ENCODE data around the gene DAB1. TPM values are rescaled to one million over a fixed set of nuclear protein-coding genes. Genes with fewer than 3 reads are reported as not detected.

The DAB1 gene
- total and polyA plus RNA-seq, 5 donors from 2014 or later = 0.87 to 5.1 (median 4.0) TPM

DNA sequence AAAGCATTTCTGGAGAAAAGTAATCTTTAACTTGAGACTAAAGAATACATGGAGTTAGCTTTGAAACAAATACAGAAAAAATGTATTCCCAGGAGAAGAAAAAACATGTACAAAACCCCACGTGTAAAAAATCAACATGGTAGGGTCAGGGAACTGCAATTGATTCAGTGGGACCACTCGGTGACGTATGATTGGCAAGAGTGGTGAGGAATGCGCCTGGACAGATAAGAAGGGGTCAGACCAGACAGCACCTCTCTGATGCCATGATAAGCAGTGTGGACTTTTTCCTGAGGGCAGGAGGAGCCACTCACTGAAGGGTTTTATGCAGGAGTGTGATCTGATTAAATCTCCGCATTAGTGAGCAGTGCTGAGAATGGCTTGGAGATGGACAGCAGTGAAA, 142.5 kb downstream of the DAB1 start:
- Mint-ChIP-seq H3K4me1 (no peaks in the 10 kb centered on the region), H3K9me3 (no peaks in the 10 kb centered on the region), H3K36me3 (no peaks in the 10 kb centered on the region), H3K27ac (no peak overlapping the region), H3K27me3 (no peaks in the 10 kb centered on the region), H3K4me3 (no peak overlapping the region)
- ATAC-seq (ENCODE audit: low read depth in 2 of 2) (no peak), DNase-seq (no peak)
- H3K9me3 ChIP-seq (ENCODE audit: control insufficient read depth in 2 of 2, low read length in 2 of 2) = no peaks in the 10 kb centered on the region
- H3K27me3 ChIP-seq (ENCODE audit: control insufficient read depth, insufficient read depth, low read length) = no peaks in the 10 kb centered on the region
- H3K4me1 ChIP-seq (ENCODE audit: control insufficient read depth, insufficient read depth, low read length, poor library complexity, severe bottlenecking) = no peaks in the 10 kb centered on the region
- no peak overlapping the region for H3K27ac ChIP-seq (ENCODE audit: insufficient read depth, low read length, poor library complexity, severe bottlenecking)
- no peaks in the 10 kb centered on the region for H3K36me3 ChIP-seq (ENCODE audit: control insufficient read depth, insufficient read depth, low read length)
- no peak overlapping the region for H3K4me3 ChIP-seq (ENCODE audit: low read depth, low read length)

GRCh38 chr1:57279909-57280666, 143.8 kb downstream of the DAB1 start:
- H3K4me3 Mint-ChIP-seq = no peak overlapping the region
- no peak overlapping the region for H3K27ac Mint-ChIP-seq
- no peaks in the 10 kb centered on the region for H3K4me1 Mint-ChIP-seq
- no peaks in the 10 kb centered on the region for H3K9me3 Mint-ChIP-seq
- Histone ChIP-seq H3K4me3 (ENCODE audit: low read depth, low read length) (no peak overlapping the region), H3K9me3 (ENCODE audit: control insufficient read depth in 2 of 2, low read length in 2 of 2) (no peaks in the 10 kb centered on the region), H3K36me3 (ENCODE audit: control insufficient read depth, insufficient read depth, low read length) (no peaks in the 10 kb centered on the region), H3K4me1 (ENCODE audit: control insufficient read depth, insufficient read depth, low read length, poor library complexity, severe bottlenecking) (no peaks in the 10 kb centered on the region), H3K27ac (ENCODE audit: insufficient read depth, low read length, poor library complexity, severe bottlenecking) (no peak overlapping the region), H3K27me3 (ENCODE audit: control insufficient read depth, insufficient read depth, low read length) (no peaks in the 10 kb centered on the region)
- no peaks in the 10 kb centered on the region for H3K27me3 Mint-ChIP-seq
- H3K36me3 Mint-ChIP-seq = no peaks in the 10 kb centered on the region
- DNase-seq (no peak), ATAC-seq (ENCODE audit: low read depth in 2 of 2) (no peak)

GRCh38 chr1:57278558-57278957, 145.3 kb downstream of the DAB1 start:
- no peak overlapping the region for H3K27ac ChIP-seq (ENCODE audit: insufficient read depth, low read length, poor library complexity, severe bottlenecking)
- H3K27me3 ChIP-seq (ENCODE audit: control insufficient read depth, insufficient read depth, low read length) = no peaks in the 10 kb centered on the region
- H3K9me3 Mint-ChIP-seq = no peaks in the 10 kb centered on the region
- no peaks in the 10 kb centered on the region for H3K4me1 ChIP-seq (ENCODE audit: control insufficient read depth, insufficient read depth, low read length, poor library complexity, severe bottlenecking)
- no peak overlapping the region for H3K4me3 ChIP-seq (ENCODE audit: low read depth, low read length)
- peaks cover 4% of the 10 kb centered on the region for H3K27me3 Mint-ChIP-seq
- no peak overlapping the region for H3K4me3 Mint-ChIP-seq
- no peaks in the 10 kb centered on the region for H3K36me3 Mint-ChIP-seq
- no peak for ATAC-seq (ENCODE audit: low read depth in 2 of 2)
- no peaks in the 10 kb centered on the region for H3K4me1 Mint-ChIP-seq
- H3K36me3 ChIP-seq (ENCODE audit: control insufficient read depth, insufficient read depth, low read length) = no peaks in the 10 kb centered on the region
- H3K9me3 ChIP-seq (ENCODE audit: control insufficient read depth in 2 of 2, low read length in 2 of 2) = no peaks in the 10 kb centered on the region
- no peak for DNase-seq
- H3K27ac Mint-ChIP-seq = no peak overlapping the region

DNA sequence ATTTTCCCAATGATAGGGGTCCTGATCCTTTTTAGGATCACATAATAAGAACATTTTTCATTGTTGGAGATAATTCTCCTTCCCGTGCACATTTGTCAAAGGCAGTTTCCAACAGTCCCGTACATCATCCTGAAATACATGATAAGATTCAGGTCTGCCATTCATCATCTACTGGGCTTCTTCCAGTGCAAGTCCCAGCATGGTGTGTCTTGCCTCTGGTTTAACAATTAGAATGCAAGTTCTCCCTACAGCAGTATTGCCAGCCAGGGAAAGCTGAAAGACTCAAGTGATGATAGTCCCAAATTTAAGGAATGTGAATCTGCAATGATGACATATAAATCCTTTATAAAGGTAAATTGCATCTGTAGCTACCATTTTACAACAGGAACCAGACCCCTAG, 146.2 kb downstream of the DAB1 start:
- ATAC-seq (ENCODE audit: low read depth in 2 of 2) = no peak
- peaks cover 4% of the 10 kb centered on the region for H3K27me3 Mint-ChIP-seq
- H3K27ac Mint-ChIP-seq = no peak overlapping the region
- no peak for DNase-seq
- Histone ChIP-seq H3K36me3 (ENCODE audit: control insufficient read depth, insufficient read depth, low read length) (no peaks in the 10 kb centered on the region), H3K27me3 (ENCODE audit: control insufficient read depth, insufficient read depth, low read length) (no peaks in the 10 kb centered on the region), H3K4me1 (ENCODE audit: control insufficient read depth, insufficient read depth, low read length, poor library complexity, severe bottlenecking) (no peaks in the 10 kb centered on the region), H3K4me3 (ENCODE audit: low read depth, low read length) (no peak overlapping the region), H3K9me3 (ENCODE audit: control insufficient read depth in 2 of 2, low read length in 2 of 2) (no peaks in the 10 kb centered on the region), H3K27ac (ENCODE audit: insufficient read depth, low read length, poor library complexity, severe bottlenecking) (no peak overlapping the region)
- no peak overlapping the region for H3K4me3 Mint-ChIP-seq
- H3K9me3 Mint-ChIP-seq = no peaks in the 10 kb centered on the region
- H3K4me1 Mint-ChIP-seq = no peaks in the 10 kb centered on the region
- H3K36me3 Mint-ChIP-seq = no peaks in the 10 kb centered on the region

DNA sequence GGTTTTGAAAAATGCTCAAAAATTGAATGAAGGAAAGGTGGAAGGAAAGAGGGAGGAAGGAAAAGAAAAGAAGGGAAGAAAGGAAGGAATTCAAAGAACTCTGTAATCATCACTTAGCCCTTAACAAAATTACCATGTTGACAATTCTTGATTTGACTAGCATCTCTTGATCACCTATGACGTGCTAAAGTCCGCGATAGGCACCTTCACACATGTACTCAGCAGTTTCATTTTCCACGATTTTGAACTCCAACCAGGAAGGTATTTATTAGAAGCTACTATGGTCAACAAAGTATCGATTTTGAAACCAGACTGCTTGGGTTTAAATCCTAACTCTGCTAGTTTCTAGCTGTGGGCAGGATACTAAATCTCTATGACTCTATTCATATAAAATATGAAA, 146.9 kb downstream of the DAB1 start:
- Histone ChIP-seq H3K27ac (ENCODE audit: insufficient read depth, low read length, poor library complexity, severe bottlenecking) (no peak overlapping the region), H3K27me3 (ENCODE audit: control insufficient read depth, insufficient read depth, low read length) (no peaks in the 10 kb centered on the region), H3K4me3 (ENCODE audit: low read depth, low read length) (no peak overlapping the region), H3K9me3 (ENCODE audit: control insufficient read depth in 2 of 2, low read length in 2 of 2) (no peaks in the 10 kb centered on the region), H3K36me3 (ENCODE audit: control insufficient read depth, insufficient read depth, low read length) (no peaks in the 10 kb centered on the region), H3K4me1 (ENCODE audit: control insufficient read depth, insufficient read depth, low read length, poor library complexity, severe bottlenecking) (no peaks in the 10 kb centered on the region)
- Mint-ChIP-seq H3K27ac (no peak overlapping the region), H3K4me1 (no peaks in the 10 kb centered on the region), H3K4me3 (no peak overlapping the region), H3K27me3 (peaks cover 4% of the 10 kb centered on the region), H3K9me3 (no peaks in the 10 kb centered on the region), H3K36me3 (no peaks in the 10 kb centered on the region)
- ATAC-seq (ENCODE audit: low read depth in 2 of 2) = no peak
- no peak for DNase-seq

DNA sequence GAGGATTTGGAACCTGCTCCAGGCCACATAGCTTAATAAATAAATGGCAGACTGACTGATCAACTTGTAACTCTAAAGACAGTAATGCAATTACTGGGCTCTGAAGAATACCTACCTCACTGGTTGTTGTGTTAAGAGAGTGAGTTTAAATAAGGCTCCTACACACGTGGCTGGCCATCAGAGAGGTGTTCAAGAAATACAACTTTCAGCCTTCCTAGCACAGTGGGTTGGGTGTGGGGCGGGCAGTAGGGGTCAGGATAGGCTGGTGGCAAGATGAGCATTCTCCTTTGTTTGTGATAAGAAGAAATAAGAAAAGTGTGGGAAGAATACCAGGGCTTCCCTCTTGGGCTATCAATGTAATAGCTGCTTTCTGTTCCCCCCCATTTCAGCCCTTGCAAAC, 151.3 kb downstream of the DAB1 start:
- no peaks in the 10 kb centered on the region for H3K27me3 ChIP-seq (ENCODE audit: control insufficient read depth, insufficient read depth, low read length)
- H3K27ac ChIP-seq (ENCODE audit: insufficient read depth, low read length, poor library complexity, severe bottlenecking) = no peak overlapping the region
- Mint-ChIP-seq H3K27me3 (peaks cover 4% of the 10 kb centered on the region), H3K36me3 (no peaks in the 10 kb centered on the region), H3K4me3 (no peak overlapping the region), H3K4me1 (no peaks in the 10 kb centered on the region), H3K9me3 (no peaks in the 10 kb centered on the region), H3K27ac (no peak overlapping the region)
- ATAC-seq (ENCODE audit: low read depth in 2 of 2) (no peak), DNase-seq (no peak)
- H3K9me3 ChIP-seq (ENCODE audit: control insufficient read depth in 2 of 2, low read length in 2 of 2) = no peaks in the 10 kb centered on the region
- H3K4me1 ChIP-seq (ENCODE audit: control insufficient read depth, insufficient read depth, low read length, poor library complexity, severe bottlenecking) = no peaks in the 10 kb centered on the region
- no peak overlapping the region for H3K4me3 ChIP-seq (ENCODE audit: low read depth, low read length)
- no peaks in the 10 kb centered on the region for H3K36me3 ChIP-seq (ENCODE audit: control insufficient read depth, insufficient read depth, low read length)

DNA sequence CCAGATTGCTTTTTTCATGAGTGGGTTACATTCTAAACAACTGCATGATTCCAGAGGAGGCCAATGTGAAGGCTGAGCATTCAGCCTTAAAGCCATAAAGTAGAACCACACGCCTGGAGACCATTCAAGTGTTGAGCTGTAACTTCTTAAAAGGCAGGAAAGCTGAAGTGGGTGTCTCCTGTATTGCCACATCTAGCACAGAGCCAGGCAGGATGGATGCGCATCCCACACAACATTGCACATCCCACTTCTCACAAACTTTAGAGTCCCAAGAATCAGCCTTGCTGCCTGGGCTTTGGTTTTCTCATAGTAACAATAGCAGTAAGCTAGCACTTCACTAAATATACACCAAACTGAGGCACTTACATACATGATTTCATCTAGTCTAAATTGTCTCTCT, 151.7 kb downstream of the DAB1 start:
- Histone ChIP-seq H3K4me3 (ENCODE audit: low read depth, low read length) (no peak overlapping the region), H3K4me1 (ENCODE audit: control insufficient read depth, insufficient read depth, low read length, poor library complexity, severe bottlenecking) (no peaks in the 10 kb centered on the region), H3K27ac (ENCODE audit: insufficient read depth, low read length, poor library complexity, severe bottlenecking) (no peak overlapping the region), H3K27me3 (ENCODE audit: control insufficient read depth, insufficient read depth, low read length) (no peaks in the 10 kb centered on the region), H3K9me3 (ENCODE audit: control insufficient read depth in 2 of 2, low read length in 2 of 2) (no peaks in the 10 kb centered on the region), H3K36me3 (ENCODE audit: control insufficient read depth, insufficient read depth, low read length) (no peaks in the 10 kb centered on the region)
- H3K4me3 Mint-ChIP-seq = no peak overlapping the region
- DNase-seq (no peak), ATAC-seq (ENCODE audit: low read depth in 2 of 2) (no peak)
- H3K9me3 Mint-ChIP-seq = no peaks in the 10 kb centered on the region
- no peaks in the 10 kb centered on the region for H3K36me3 Mint-ChIP-seq
- H3K27ac Mint-ChIP-seq = no peak overlapping the region
- peaks cover 0 to under 1% (median 0%) of the 10 kb centered on the region in 4 donors for H3K4me1 Mint-ChIP-seq
- peaks cover 4% of the 10 kb centered on the region for H3K27me3 Mint-ChIP-seq

DNA sequence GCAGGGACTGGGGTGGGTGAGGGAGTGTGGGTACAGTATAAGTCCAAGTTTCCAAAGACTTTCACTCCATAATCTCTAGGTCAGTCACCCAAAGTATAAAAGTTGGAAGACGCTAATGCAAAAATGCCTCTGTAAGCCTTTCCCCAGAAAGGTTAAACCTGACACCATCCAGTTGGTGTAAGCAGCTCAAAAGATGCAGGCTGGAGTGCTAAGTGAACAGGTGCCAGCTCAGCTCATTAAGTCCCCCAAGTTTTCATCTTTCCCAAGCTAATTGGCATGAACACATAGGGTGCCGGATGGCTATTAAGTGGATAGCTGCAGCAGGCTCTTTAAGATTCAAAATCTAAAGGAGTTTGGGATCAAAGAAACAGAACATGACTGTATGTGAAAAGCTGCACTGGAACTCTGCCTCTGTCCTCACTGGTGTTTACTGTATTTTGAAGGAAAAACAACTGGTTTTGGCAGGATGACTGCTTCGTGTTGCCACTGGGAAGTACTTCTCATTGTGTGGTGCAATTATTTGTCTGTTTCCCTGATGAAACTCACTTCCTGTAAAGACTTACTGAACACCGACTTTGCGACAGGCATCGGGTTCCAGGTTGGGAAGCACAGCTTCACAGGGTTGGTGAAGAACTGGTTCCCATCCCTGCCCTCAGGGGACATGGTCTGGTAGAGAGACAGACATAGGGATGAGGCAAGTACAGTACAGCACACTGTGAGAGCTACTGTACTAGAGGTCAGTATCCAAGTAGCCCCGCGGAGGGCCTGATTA, 152.7 kb downstream of the DAB1 start:
- H3K36me3 Mint-ChIP-seq = no peaks in the 10 kb centered on the region
- ATAC-seq (ENCODE audit: low read depth in 2 of 2) (no peak), DNase-seq (no peak)
- H3K27ac Mint-ChIP-seq = no peak overlapping the region
- no peaks in the 10 kb centered on the region for H3K9me3 Mint-ChIP-seq
- H3K27me3 Mint-ChIP-seq = peaks cover 4% of the 10 kb centered on the region
- peaks cover 0 to 3% (median 0%) of the 10 kb centered on the region in 4 donors for H3K4me1 Mint-ChIP-seq
- H3K9me3 ChIP-seq (ENCODE audit: control insufficient read depth in 2 of 2, low read length in 2 of 2) = no peaks in the 10 kb centered on the region
- H3K27ac ChIP-seq (ENCODE audit: insufficient read depth, low read length, poor library complexity, severe bottlenecking) = no peak overlapping the region
- no peak overlapping the region for H3K4me3 ChIP-seq (ENCODE audit: low read depth, low read length)
- no peaks in the 10 kb centered on the region for H3K4me1 ChIP-seq (ENCODE audit: control insufficient read depth, insufficient read depth, low read length, poor library complexity, severe bottlenecking)
- H3K4me3 Mint-ChIP-seq = no peak overlapping the region
- no peaks in the 10 kb centered on the region for H3K36me3 ChIP-seq (ENCODE audit: control insufficient read depth, insufficient read depth, low read length)
- H3K27me3 ChIP-seq (ENCODE audit: control insufficient read depth, insufficient read depth, low read length) = no peaks in the 10 kb centered on the region

All from CD4-positive, CD25-positive, alpha-beta regulatory T cell (primary cell).